Activated CD4-positive, alpha-beta T cell treated with anti-CD3 and anti-CD28 coated beads for 1 hour (primary cell): ENCODE data around the gene IRAK4.

Experiments
- DNase-seq: peaks from one replicate; pipeline ENCODE4 v3.0.0-alpha.2; 2020

The IRAK4 gene

GRCh38 chr12:43776498-43776897 is 17.7 kb downstream of the IRAK4 start:
- DNase-seq: no peak

- DNase-seq: no peak
Observed at GRCh38 chr12:43786899-43787693, 28.3 kb downstream of the IRAK4 start.

DNA sequence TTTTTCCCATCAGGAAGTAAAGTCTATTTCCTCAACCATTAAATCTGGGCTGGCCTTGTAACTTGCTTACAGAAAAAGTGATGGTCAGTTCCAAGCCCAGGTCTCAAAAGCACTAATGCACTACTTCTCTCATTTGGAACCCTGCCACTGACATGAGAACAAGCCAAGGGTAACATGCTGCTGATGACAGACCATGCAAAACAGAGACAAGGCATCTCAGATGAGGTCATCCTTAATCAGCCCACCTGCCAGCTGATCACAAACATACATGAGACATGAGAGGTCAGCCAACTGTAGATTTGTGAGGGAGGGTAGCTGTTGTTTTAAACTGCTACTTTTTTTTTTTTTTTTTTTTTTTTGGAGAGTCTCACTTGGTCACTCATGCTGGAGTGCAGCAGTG is 31.2 kb downstream of the IRAK4 start:
- no peak for DNase-seq

GRCh38 chr12:43795716-43796280 is 37.0 kb downstream of the IRAK4 start:
- DNase-seq: no peak

DNA sequence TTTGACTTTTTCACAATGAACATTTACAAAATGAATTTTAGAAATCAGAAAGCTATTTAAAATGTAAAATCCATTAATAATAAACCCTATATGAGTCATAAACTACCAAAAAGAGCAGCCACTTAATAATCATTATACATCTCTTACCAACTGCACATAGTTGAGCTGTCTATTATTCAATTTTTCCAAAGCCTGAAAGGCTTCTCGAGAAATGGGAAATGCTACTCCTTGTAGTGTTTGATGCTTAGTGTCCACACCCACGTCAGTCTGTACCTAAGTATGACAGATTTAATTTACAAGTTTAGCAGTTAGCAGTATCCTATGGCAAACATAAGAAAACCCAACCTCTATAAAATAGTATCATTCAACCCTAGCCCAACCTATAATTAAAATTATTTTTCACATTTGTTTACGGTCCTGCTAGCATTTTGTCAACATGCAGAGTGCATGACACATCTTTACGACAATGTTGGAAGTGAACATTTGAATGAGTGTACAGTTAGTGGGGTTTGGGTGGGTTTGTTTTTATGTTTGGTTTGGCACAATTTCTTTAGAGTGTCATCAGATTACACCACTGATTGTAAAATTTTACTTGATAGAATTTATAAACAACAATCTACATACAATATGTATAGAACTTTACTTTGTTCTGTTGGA is 38.9 kb downstream of the IRAK4 start:
- no peak for DNase-seq

DNA sequence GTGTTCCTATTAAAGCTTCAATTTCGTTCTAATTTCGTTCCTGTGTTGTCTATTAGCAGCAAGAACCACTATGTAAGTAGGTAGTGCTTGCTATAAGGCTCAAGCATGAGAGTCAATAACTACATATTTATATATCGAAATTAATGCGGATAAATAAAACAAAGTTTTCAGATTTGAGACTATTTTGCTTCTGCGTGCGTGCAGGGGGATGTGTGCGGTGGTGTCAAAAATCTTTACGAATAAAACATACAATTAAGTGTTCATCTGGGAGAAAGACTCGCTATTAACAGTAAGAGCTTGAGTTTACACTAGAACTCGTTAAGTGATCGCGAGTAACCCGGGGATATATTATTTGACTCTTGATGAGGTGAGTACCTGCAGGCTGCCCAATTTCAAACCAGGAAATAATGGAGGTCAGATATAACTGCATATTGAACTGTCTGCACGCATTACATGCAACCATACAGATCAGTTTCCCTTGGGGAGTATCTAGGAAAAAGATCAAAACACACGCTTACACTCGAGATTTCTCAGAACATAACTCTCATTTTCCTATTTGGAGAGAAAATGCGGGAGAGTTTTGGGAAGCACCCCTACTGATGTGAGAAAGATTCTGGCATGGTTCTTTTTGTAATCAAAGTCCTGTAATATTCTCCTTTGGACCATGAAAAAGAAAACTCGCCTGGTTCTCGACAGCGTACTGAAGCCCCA is 46.6 kb downstream of the IRAK4 start:
- no peak for DNase-seq

GRCh38 chr12:43805860-43806736 is 47.3 kb downstream of the IRAK4 start, which contains the start of gene TWF1:
TSS of gene TWF1 (minus strand) at chr12:43806317. CDS start at chr12:43806245, 72 bp downstream.
- DNase-seq: peak; percentile 74

- no peak for DNase-seq
Observed at GRCh38 chr12:43806737-43807072, 48.0 kb downstream of the IRAK4 start.

DNA sequence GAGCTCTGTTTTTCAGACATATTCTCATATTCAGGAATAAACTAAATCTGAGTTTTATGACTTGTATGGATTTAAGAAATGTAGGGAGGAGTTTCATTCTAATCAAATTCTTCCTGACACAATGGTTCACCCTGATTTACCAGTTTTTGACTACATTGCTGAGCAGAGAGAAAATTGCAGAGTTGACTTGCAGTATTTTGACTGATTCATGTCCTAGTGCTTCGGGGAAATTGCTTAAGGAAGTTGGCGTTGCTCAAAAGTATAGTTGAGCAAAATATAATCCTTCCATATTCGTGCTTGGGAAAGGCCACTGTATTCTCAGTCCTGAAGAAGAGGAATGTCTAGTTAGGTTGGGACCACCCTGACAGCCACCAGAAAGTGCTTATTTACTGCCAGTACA is 48.6 kb downstream of the IRAK4 start:
- no peak for DNase-seq

DNA sequence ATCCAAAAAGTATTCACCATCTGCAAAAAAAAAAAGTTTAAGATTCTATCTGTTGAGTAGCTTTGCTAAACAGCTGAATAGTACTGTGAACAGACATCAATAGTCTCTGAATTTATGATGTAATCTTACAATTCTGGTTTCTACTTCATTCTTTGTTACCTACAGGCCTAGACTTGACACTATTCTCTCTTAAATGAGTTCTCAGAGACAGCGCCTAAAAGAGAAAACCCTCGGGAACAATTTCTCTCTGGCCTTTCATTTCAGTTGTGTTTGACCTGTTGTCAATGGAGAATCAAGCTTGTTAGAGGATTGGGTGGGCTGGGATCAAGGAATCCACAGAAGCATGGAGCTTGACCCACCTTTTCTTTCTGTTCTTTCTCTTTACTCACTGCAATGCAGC is 53.3 kb downstream of the IRAK4 start:
- no peak for DNase-seq

DNA sequence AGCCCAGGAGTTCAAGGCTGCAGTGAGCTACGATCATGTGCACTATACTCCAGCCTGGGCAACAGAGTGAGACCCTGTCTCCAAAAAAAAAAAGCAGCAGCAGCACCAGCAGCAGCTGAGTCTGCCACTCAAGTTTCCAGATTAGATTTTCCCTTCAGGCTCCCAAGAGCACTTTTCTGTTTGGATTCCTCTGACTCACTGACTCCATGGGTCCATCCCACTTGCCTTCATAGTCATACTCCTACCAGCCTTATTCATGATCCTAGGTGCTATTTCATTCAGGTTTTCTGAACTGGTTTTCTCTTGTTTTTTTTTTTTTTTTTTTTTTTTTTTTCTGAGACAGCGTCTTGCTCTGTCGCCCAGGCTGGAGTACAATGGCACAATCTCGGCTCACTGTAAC is 54.2 kb downstream of the IRAK4 start:
- DNase-seq: no peak

DNA sequence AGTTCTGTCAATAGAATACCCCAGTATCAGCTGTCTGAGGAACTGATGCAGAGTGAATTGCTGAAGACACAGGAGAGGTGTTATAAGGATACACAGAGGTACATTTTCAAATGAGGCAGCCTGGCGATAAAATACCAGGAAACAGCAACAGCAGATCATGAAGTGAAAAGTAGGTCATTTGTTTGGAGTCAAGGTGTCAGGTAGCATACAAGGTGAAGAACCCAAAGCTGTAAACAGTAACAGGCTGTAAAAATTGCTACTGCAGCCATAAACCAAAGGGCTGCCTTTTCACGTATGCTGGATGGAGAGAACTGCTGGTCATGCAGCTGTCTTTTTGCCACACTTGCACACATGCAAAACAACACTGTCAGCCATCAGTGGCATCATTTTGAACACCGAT is 56.7 kb downstream of the IRAK4 start:
- DNase-seq: no peak

DNA sequence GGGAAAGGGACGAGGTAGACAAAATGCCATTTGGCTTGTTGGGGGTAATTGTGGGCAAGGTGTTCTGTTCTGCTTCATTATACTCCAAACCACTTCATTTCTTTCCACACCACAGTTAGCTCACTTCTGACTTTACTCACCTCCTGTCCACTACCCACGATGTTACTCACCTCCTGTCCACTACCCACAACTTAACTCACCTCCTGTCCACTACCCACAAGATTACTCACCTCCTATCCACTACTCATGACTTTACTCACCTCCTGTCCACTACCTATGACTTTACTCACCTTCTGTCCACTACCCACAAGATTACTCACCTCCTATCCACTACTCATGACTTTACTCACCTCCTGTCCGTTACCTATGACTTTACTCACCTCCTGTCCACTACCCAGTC is 57.4 kb downstream of the IRAK4 start:
- no peak for DNase-seq

- no peak for DNase-seq
Observed at GRCh38 chr12:43824207-43824775, 65.5 kb downstream of the IRAK4 start.

- DNase-seq: no peak
Observed at GRCh38 chr12:43826681-43827080, 67.9 kb downstream of the IRAK4 start.

GRCh38 chr12:43827093-43827492 is 68.3 kb downstream of the IRAK4 start:
- no peak for DNase-seq

DNA sequence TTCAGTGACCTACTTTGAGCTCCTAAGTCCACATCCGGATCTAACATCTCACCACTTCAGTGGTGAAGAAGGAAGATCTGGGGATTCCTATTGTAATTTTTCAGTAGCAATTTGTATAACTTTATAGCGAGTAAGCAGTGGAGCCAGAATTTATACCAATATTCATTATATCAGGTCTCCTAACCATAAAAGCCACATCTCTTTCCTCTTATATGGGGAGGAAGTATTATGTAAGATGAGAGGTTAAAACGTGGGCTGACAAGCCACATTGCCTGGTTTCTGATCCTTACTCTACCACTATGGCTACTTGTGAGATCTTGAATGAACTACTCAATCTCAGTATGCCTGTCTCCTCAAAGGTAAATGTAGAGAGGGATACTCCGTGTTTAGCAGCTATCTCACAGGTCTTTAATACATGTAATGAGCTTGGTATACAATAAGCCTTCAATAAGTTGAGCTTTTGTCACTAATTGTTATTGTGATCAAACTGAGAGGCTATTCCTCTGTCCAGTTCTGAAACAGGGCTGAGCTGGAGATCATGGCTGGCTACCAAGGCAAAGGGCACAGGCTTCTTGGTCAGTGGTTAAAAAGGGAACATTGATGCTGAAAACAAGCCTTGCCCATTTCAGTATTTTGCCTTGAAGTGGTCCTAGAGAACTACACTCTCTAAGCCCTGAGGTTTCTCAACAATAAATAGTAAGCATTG is 73.9 kb downstream of the IRAK4 start:
- DNase-seq: no peak

DNA sequence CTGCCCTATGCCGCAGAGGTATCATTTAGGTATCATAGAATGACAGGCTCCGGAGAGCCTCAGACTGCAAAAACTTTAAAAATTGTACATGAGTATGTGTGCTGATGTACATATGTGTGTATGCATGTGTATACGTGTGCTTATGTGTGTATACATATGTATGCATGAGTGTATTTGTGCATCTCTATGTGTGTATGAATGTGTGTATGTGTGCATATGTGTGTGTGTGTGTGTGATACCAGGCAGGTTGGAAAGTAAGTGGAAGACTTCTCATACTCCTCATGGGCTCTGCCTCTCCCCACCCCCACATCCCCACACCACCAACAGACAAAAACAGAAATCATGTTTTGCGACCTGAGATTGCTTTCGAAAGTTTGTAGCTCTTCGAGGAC is 76.5 kb downstream of the IRAK4 start:
- DNase-seq: no peak

GRCh38 chr12:43835656-43836474 is 77.1 kb downstream of the IRAK4 start, which contains the start of gene TMEM117:
TSS of gene TMEM117 (plus strand) at chr12:43836081.
- peak; percentile 40 for DNase-seq

DNA sequence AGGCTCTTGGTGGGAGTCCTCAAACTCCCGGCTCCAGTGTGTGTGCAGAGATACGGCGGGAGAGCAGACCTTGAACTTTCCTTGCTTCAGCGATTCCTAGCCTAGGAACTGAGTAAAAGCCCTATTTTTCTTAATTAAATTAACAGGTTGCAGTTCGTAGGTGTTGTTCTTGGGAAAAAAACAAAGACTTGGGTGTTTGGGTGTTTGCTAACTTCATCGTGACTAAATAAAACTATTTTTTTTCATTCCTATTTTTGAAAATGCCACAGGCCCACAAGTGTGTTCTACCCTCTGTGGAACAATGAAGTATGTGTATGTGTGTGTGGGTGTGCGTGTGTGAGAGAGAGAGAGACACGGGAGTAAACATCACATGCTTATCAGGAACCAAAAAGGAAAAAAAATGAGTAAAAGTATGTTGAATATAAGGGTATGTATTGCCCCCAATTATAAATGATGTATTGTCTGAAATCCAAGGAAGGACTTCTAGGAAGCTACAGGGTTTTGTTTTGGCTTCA is 77.8 kb downstream of the IRAK4 start:
- no peak for DNase-seq
